GM23338 (cell line): ENCODE results near the gene ANO4.

Experiments used
- CREB1 ChIP-seq: fragments of 250-450 bp; sonication (Bioruptor Pico); IDR thresholded peaks from 2 replicates; pipeline ENCODE4 v1.5.0; 2020; ENCODE audit warnings: low read depth, mild to moderate bottlenecking, moderate library complexity
- CTCF ChIP-seq, 2 experiments: fragments of 200-600 bp in 1 of 2; sonication (generic) in 1 of 2; conservative IDR thresholded peaks; 2 replicates each; pipeline versions ENCODE4 v1.5.1 to v1.6.1; 2016 to 2017; ENCODE audit warnings: antibody characterized with exemption in 2 of 2, low read depth in 2 of 2, mild to moderate bottlenecking in 2 of 2, moderate library complexity in 1 of 2
- ETS1 ChIP-seq: IDR thresholded peaks from 2 replicates; pipeline ENCODE4 v1.6.1; 2016; ENCODE audit warnings: antibody characterized with exemption
- EZH2 ChIP-seq: fragments of 200-600 bp; sonication (generic); IDR thresholded peaks from one replicate; pipeline ENCODE4 v1.8.0; 2017; ENCODE audit warnings: antibody characterized with exemption, mild to moderate bottlenecking, low read depth; ENCODE audit not compliant: unreplicated experiment
- EZH2phosphoT487 ChIP-seq: fragments of 200-600 bp; sonication (generic); IDR thresholded peaks from one replicate; pipeline ENCODE4 v1.8.1; 2018; ENCODE audit warnings: antibody characterized with exemption; ENCODE audit not compliant: unreplicated experiment
- JUNB ChIP-seq: IDR thresholded peaks from one replicate; pipeline ENCODE4 v1.6.1; 2016; ENCODE audit warnings: antibody characterized with exemption; ENCODE audit not compliant: unreplicated experiment
- NANOG ChIP-seq: IDR thresholded peaks from 2 replicates; pipeline ENCODE4 v1.6.1; 2016; ENCODE audit warnings: antibody characterized with exemption, borderline replicate concordance
- POLR2AphosphoS5 ChIP-seq: IDR thresholded peaks from 2 replicates; pipeline ENCODE4 v1.6.1; 2016; ENCODE audit warnings: antibody characterized with exemption, low read depth
- STAT1 ChIP-seq: IDR thresholded peaks from one replicate; pipeline ENCODE4 v1.6.1; 2016; ENCODE audit warnings: antibody characterized with exemption; ENCODE audit not compliant: unreplicated experiment
- ZNF114 ChIP-seq: fragments of 250-450 bp; sonication (Bioruptor Pico); IDR thresholded peaks from 2 replicates; pipeline ENCODE4 v1.5.0; 2020; ENCODE audit warnings: mild to moderate bottlenecking, moderate library complexity
- ZNF331 ChIP-seq: fragments of 250-450 bp; sonication (Bioruptor Pico); IDR thresholded peaks from 2 replicates; pipeline ENCODE4 v1.5.0; 2020; ENCODE audit warnings: low read depth, mild to moderate bottlenecking, moderate library complexity
- ZNF462 ChIP-seq: fragments of 250-450 bp; sonication (Bioruptor Pico); IDR thresholded peaks from 2 replicates; pipeline ENCODE4 v1.5.0; 2020; ENCODE audit warnings: mild to moderate bottlenecking, moderate library complexity
- TF ChIP-seq, protein P1 (sequence below): IDR thresholded peaks from one replicate; pipeline ENCODE4 v1.6.1; 2018; ENCODE audit warnings: antibody characterized with exemption; ENCODE audit not compliant: unreplicated experiment

GRCh38 chr12:101038289-101038871 lies 243.8 kb downstream of the ANO4 start:
- TF ChIP-seq, protein P1, sequence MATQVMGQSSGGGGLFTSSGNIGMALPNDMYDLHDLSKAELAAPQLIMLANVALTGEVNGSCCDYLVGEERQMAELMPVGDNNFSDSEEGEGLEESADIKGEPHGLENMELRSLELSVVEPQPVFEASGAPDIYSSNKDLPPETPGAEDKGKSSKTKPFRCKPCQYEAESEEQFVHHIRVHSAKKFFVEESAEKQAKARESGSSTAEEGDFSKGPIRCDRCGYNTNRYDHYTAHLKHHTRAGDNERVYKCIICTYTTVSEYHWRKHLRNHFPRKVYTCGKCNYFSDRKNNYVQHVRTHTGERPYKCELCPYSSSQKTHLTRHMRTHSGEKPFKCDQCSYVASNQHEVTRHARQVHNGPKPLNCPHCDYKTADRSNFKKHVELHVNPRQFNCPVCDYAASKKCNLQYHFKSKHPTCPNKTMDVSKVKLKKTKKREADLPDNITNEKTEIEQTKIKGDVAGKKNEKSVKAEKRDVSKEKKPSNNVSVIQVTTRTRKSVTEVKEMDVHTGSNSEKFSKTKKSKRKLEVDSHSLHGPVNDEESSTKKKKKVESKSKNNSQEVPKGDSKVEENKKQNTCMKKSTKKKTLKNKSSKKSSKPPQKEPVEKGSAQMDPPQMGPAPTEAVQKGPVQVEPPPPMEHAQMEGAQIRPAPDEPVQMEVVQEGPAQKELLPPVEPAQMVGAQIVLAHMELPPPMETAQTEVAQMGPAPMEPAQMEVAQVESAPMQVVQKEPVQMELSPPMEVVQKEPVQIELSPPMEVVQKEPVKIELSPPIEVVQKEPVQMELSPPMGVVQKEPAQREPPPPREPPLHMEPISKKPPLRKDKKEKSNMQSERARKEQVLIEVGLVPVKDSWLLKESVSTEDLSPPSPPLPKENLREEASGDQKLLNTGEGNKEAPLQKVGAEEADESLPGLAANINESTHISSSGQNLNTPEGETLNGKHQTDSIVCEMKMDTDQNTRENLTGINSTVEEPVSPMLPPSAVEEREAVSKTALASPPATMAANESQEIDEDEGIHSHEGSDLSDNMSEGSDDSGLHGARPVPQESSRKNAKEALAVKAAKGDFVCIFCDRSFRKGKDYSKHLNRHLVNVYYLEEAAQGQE = no peak
- no peak for TF ChIP-seq CREB1 (CRISPR knock-in tag)
- no peak for TF ChIP-seq CTCF (conservative IDR thresholded peaks at IDR 0.05; ENCODE audit: low read depth in 2 of 2)
- TF ChIP-seq POLR2AphosphoS5 = no peak
- no peak for TF ChIP-seq NANOG
- TF ChIP-seq EZH2 = no peak
- TF ChIP-seq EZH2phosphoT487 = no peak
- no peak for TF ChIP-seq ZNF114 (CRISPR knock-in tag)
- no peak for TF ChIP-seq ZNF331 (CRISPR knock-in tag)
- TF ChIP-seq JUNB = no peak
- TF ChIP-seq STAT1 = no peak
- no peak for TF ChIP-seq ETS1
- TF ChIP-seq ZNF462 (CRISPR knock-in tag) = no peak
